Activated naive CD4-positive, alpha-beta T cell treated with Interleukin-2 at 50 U/mL for 16 hours (primary cell): ENCODE data around the gene PUM1.
"Not testable (repeated sequence)": the region's sequence is repeated elsewhere in the genome, so short reads cannot be mapped to it uniquely, and the experiment has no call there.

Source experiments
- DNase-seq: peaks from one replicate; pipeline ENCODE4 v3.0.0-alpha.2; 2020

PUM1 gene, protein sequence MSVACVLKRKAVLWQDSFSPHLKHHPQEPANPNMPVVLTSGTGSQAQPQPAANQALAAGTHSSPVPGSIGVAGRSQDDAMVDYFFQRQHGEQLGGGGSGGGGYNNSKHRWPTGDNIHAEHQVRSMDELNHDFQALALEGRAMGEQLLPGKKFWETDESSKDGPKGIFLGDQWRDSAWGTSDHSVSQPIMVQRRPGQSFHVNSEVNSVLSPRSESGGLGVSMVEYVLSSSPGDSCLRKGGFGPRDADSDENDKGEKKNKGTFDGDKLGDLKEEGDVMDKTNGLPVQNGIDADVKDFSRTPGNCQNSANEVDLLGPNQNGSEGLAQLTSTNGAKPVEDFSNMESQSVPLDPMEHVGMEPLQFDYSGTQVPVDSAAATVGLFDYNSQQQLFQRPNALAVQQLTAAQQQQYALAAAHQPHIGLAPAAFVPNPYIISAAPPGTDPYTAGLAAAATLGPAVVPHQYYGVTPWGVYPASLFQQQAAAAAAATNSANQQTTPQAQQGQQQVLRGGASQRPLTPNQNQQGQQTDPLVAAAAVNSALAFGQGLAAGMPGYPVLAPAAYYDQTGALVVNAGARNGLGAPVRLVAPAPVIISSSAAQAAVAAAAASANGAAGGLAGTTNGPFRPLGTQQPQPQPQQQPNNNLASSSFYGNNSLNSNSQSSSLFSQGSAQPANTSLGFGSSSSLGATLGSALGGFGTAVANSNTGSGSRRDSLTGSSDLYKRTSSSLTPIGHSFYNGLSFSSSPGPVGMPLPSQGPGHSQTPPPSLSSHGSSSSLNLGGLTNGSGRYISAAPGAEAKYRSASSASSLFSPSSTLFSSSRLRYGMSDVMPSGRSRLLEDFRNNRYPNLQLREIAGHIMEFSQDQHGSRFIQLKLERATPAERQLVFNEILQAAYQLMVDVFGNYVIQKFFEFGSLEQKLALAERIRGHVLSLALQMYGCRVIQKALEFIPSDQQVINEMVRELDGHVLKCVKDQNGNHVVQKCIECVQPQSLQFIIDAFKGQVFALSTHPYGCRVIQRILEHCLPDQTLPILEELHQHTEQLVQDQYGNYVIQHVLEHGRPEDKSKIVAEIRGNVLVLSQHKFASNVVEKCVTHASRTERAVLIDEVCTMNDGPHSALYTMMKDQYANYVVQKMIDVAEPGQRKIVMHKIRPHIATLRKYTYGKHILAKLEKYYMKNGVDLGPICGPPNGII

DNA sequence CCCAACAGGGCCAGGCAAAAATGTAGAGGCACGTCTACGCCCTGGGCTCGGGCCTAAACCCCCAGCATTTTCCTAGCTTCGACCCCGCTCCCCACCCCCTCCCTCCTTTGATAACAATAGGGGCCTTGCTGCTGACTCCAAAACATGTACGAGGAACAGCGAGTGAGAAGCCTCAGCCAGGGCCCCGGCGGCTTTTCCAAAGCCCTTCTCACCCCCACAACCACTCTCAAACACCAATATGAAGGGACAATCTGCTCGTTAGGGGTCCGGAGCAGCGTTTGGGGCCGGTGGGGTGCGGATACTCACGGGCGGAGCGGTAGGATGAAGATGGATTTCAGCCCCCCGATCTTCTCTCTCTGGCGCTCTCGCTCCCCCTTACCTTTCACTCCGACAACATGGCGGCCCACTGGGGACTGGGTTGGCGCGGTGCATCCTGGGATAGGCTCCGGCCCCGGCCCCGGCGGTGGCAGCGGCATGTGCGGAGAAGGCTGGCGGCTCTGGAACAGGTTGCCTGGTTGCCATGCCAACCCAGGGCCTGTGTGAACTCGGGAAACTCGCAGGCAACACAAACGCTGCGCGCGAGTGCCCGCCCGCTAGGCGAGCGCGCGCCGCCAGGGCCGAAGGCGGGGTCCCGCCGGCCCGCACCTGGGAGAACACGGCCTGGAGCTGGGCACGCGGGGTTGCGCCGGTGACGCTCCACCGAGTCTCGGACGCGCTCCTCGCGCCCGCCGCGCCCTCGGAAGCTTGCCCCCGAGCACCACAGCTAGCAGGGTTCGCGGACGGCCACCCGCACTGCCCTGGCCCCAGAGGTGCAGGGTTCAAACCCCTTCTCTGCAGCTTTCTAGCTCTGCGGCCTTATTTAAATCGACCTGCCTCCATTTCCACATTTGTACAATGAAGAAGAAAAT, at the start of gene PUM1:
Gene PUM1 (minus strand): TSS at position 408 of the 908 bp plus-strand sequence. CDS start 6,151 bp downstream, outside the sequence.
- DNase-seq: peak; percentile 99

- DNase-seq: no peak
These were observed 46.9 kb upstream of the PUM1 start for GRCh38 chr1:31112266-31112935.

DNA sequence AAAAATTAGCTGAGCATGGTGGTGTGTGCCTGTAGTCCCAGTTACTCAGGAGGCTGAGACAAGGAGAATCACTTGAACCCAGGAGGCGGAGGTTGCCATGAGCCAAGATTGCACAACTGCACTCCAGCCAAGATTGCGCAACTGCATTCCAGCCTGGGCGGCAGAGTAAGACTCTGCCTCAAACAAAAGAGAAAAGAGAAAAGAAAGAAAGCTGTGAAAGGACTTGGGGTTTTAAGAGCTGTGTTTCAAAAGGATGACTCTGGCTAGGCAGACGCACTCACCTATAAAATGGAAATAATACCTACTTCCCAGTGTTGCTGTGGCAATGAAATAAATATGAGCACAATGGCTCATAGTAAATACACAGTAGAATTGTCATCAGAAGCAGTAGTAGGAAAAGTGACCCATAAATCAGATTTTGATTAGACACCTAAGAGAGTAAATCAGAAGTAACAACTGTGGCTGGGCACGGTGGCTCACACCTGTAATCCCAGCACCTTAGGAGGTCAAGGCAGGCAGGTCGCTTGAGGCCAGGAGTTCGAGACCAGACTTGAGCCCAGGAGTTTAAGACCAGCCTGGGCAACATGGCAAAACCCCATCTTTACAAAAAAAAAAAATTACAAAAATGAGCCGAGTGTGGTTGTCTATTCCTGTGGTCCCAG, 45.9 kb upstream of the PUM1 start:
- DNase-seq: no peak

DNA sequence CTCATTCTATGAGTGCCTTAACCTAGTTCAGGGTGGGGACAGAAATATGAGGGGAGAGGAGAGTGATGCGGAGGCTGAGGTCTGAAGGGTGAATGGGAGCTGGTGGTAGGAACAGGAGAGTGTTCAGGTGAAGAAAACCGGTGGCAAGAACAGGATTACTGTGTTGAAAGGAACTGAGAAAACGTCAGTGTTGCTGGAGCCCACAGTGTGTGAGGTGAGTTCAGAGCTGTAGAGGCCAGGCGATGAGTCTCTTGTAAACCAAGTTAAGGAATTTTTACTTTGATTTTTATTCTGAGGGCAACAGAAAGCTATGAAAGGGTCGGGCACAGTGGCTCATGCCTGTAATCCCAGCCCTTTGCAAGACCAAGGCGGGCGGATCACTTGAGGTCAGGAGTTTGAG, 45.3 kb upstream of the PUM1 start:
- DNase-seq: no peak

DNA sequence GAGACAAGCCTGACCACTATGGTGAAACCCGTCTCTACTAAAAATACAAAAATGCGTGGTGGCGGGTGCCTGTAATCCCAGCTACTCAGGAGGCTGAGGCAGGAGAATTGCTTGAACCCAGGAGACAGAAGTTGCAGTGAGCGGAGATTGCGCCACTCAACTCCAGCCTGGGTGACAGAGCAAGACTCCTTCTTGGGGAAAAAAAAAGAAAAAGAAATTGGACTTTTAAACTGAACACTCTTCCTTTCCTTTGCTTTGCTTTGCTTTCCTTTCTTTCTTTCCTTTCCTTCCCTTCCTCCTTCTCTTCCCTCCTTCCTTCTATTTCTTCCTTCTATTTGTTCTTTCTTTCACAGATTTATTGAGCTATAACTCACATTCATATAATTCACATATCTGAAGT, 43.3 kb upstream of the PUM1 start:
- no peak for DNase-seq

GRCh38 chr1:31105646-31106045, 40.1 kb upstream of the PUM1 start:
- no peak for DNase-seq

- DNase-seq: no peak
These were observed 37.0 kb upstream of the PUM1 start for GRCh38 chr1:31102501-31102950.

DNA sequence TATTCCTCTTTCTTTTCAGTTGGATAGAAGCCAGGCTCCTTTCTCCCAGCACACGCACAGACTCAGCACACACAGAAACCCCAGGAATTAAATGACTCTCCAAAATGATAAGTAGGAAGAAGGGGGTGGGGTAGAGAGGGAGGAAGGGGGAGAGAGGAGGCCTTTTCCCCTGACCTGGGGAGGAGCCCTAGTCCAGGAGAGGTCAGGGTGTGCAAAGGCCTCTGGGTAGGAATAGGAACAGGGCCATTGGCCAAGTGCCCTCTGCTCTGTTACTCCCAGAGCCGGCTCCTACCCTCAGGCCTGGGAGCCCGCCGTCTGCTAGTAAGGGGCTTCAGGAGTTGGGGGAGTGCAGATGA, 35.6 kb upstream of the PUM1 start:
- no peak for DNase-seq

DNA sequence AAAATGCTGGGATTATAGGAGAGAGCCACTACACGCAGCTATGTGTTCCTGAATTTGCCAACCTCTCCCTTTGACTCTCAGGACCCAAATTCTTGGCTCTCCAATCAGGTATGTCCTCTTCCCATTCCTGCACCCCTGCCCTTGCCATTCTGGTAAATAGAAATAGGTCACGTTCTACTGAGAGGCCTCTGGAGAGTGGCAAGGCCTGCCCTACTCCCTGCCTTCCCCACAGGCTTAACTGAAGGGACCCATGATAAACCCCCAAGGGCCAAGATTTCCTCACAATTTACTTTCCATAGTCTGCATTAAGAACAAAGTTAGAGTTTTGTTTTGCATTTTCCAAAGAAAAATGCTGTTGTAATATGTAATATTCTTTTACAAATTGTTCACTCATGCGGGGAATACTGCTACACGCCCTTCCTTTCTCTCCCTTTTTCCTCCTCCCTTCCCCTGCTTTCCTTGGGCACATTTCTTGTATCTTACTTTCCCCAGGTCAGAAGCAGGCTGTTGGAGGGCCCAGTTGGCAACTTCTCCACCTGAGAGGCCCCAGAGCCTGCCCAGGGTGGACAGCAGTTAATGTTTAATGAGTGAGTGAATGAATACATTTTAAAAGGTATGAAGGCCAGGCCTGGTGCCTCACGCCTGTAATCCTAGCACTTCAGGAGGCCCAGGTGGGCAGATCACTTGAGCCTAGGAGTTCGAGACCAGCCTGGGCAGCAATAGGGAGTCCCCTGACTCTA, 33.9 kb upstream of the PUM1 start:
- no peak for DNase-seq

- no peak for DNase-seq
These were observed 30.5 kb upstream of the PUM1 start for GRCh38 chr1:31095985-31096384.

GRCh38 chr1:31095298-31095981, 29.9 kb upstream of the PUM1 start:
- DNase-seq: no peak

GRCh38 chr1:31088081-31088480, 22.6 kb upstream of the PUM1 start:
- DNase-seq: not testable (repeated sequence)

DNA sequence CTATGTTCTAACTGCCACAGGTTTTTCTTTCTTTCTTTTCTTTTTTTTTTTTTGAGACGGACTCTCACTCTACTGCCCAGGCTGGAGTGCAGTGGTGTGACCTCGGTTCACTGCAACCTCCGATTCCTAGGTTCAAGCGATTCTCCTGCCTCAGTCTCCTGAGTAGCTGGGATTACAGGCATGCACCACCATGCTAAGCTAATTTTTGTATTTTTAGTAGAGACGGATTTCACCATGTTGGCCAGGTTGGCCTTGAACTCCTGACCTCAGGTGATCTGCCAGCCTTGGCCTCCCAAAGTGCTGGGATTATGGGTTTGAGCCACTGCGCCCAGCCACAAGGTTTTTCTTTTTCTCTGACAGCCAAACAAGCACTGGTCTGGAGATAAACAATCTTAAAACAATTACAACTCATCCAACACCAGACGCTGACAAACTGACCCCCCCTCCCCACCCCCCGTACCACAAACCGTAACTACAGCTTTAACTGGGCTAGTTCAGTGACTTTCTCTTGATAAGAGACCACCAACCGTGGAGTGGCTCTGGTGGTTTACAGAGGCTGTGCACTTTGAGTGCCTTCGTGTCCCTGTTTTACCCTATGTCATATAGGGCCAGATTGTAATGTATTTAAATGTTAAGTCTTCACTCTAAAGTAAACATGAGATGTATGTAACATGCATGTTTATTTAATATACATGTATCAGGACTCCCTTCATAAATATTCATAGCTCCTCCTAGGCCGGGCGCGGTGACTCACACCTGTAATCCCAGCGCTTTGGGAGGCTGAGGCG, 19.5 kb upstream of the PUM1 start:
- DNase-seq: no peak

DNA sequence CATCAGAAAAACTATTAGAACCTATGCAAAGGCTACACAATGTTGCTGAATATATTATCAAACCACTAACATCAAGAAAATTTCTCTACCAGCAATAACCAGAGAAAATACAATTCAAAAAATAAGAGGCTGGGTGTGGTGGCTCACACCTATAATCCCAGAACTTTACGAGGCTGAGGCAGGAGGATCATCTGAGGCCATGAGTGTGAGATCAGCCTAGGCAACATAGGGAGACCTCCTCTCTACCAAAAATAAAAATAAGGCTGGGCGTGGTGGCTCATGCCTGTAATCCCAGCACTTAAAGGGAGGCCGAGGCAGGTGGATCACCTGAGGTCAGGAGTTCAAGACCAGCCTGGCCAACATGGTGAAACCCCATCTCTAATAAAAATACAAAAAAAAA, 16.9 kb upstream of the PUM1 start:
- DNase-seq: no peak

DNA sequence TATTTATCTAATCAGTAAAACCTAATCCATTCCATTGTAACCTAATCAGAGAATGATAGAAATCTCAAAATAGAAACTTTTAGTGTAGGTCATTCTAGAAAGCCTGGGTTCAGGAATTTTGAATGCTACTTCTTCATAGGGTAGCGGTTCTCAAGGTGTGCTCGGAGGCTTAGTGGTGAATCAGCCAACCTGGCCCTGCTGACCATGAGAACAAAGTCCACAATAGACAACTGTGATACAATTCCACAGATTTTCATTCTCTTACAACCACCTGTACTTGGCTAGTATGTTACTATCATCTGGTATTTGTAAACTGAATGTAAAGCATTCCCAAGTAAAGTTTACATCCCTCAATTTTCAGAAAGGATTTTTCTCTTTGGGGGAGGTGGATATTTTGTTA, 7.5 kb upstream of the PUM1 start:
- no peak for DNase-seq

- DNase-seq: no peak
These were observed 6.8 kb upstream of the PUM1 start for GRCh38 chr1:31072304-31072746.

DNA sequence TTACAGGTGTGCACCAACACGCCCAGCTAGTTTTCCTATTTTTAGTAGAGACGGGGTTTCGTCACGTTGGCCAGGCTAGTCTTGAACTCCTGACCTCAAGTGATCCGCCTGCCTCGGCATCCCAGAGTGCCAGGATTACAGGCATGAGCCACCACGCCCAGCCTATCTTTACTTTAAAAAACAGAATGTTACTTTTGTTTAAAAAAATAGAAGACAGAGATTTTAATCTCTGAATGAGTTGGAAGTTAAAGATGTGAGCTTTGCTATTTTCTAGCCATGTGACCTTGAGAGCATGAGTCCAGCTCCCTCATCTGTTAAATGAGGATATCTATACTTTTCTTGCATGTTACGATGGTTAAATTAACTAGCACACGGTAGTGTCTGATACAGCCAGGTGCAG, 3.9 kb upstream of the PUM1 start:
- no peak for DNase-seq

DNA sequence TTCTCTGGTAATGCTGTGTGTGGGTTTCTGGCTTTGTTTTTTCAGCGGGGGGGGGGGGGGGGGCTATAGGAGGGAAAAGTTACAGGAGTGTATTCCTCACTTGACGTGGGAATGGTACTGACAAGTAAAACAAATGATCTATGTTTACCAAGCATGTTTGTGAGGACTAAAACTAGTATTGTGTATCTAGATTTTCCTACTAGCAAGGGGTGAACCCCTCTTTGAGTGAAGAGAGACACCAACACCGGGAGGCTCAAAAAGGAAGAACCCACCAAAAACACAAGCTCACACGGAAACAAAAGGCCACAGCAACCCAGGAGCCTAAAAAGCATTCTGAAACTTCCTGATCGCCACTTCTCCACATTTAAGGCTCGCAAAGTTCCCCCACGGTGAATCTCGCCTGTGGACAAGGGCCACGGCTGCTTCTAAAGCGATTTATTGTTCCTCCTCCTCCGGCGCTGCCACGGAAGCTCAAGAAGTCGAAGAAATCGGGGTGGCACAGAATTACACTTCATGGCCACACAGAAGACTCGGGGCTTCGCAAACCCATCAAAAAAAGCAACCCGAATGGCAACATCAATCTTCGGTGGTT, 703 bp downstream of the PUM1 start:
- no peak for DNase-seq
